Prostate gland (tissue), 2 donors: ENCODE data around the gene PRDM16. TPM values are rescaled to one million over a fixed set of nuclear protein-coding genes. Genes with fewer than 3 reads are reported as not detected.

Experiments
- DNase-seq: peaks from one replicate; pipeline ENCODE4 v3.0.0-alpha.2; 2019; ENCODE audit warnings: low spot score
- H3K27ac ChIP-seq, 2 donors: fragments of 200-600 bp; sonication (generic); 2 replicates each; pipeline ENCODE4 v1.5.1; 2017 to 2019
- H3K27me3 ChIP-seq: fragments of 200-600 bp; sonication (generic); replicated peaks from 2 replicates; pipeline ENCODE4 v1.5.1; 2019; ENCODE audit not compliant: insufficient read depth
- H3K36me3 ChIP-seq, 2 donors: fragments of 200-600 bp; sonication (generic); 1 replicate in 1 of 2; 2 replicates in 1 of 2; pipeline versions ENCODE4 v1.5.1 to v1.8.1; 2017 to 2019
- H3K4me1 ChIP-seq: fragments of 200-600 bp; sonication (generic); replicated peaks from 2 replicates; pipeline ENCODE4 v1.5.1; 2019
- H3K4me3 ChIP-seq, 2 donors: fragments of 200-600 bp; sonication (generic); 2 replicates each; pipeline ENCODE4 v1.5.1; 2017 to 2019
- H3K9me3 ChIP-seq: fragments of 200-600 bp; sonication (generic); 2 replicates; pipeline ENCODE4 v1.5.1; 2017
- POLR2A ChIP-seq: fragments of 450-650 bp; IDR thresholded peaks from one replicate; pipeline ENCODE4 v1.6.1; 2016; ENCODE audit warnings: antibody characterized with exemption, mild to moderate bottlenecking
- POLR2AphosphoS5 ChIP-seq: sonication (generic); formaldehyde crosslinking; IDR thresholded peaks from one replicate; pipeline ENCODE4 v1.6.1; 2017; ENCODE audit warnings: antibody characterized with exemption
- WGBS: methylation state at CpG from one replicate; pipeline ENCODE4 v1.1.5; 2018; 5-methylcytosine and 5-hydroxymethylcytosine counted together
- intact Hi-C: fragments of 100-400 bp; cut with DNase I; formaldehyde crosslinking; loops from one replicate; pipeline ENCODE4 v1.14.2; 2022
- total RNA-seq, 2 donors: library from RNA; depleted of rRNA; stranded (reverse); fragments of >200 nt; gene quantifications; one replicate each; pipeline ENCODE4 v1.1.0, GENCODE V29; 2016
- TF ChIP-seq, protein P1 (sequence below), 4 experiments: fragments of 200-600 bp in 2 of 4; fragments of 450-650 bp in 2 of 4; sonication (generic) in 2 of 4; IDR thresholded peaks; 1 replicate in 3 of 4; 2 replicates in 1 of 4; pipeline ENCODE4 v1.5.1; 2016 to 2019; ENCODE audit warnings: antibody characterized with exemption in 4 of 4, mild to moderate bottlenecking in 2 of 4, moderate library complexity in 2 of 4

The PRDM16 gene
- total RNA-seq, 2 donors from 2014 or later, result 0.23 to 6.5 TPM

DNA sequence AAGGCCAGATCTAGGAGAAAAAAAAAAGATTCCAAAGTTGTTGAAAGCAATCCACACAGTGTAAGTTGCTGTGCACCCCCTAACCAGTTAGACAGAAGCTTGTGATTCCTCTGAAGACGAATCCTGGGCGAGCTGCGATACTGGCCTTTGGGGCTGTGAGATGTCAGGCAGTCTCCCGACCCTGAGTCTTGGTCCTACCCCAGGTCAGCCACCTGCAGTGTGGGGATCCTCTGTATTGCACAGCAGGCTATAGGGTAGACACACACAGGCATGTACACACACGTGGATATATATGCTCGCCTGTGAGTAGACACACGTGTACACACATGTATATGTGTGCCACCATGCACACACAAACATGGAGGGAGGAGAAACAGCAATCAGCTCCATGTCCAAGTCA is 34.8 kb upstream of the PRDM16 start:
- intact Hi-C loops, result no loop called here
- TF ChIP-seq POLR2A (no peak), POLR2AphosphoS5 (no peak)
- TF ChIP-seq, protein P1, sequence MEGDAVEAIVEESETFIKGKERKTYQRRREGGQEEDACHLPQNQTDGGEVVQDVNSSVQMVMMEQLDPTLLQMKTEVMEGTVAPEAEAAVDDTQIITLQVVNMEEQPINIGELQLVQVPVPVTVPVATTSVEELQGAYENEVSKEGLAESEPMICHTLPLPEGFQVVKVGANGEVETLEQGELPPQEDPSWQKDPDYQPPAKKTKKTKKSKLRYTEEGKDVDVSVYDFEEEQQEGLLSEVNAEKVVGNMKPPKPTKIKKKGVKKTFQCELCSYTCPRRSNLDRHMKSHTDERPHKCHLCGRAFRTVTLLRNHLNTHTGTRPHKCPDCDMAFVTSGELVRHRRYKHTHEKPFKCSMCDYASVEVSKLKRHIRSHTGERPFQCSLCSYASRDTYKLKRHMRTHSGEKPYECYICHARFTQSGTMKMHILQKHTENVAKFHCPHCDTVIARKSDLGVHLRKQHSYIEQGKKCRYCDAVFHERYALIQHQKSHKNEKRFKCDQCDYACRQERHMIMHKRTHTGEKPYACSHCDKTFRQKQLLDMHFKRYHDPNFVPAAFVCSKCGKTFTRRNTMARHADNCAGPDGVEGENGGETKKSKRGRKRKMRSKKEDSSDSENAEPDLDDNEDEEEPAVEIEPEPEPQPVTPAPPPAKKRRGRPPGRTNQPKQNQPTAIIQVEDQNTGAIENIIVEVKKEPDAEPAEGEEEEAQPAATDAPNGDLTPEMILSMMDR (IDR thresholded peaks at IDR 0.05), result no peak
- H3K27me3 ChIP-seq, result peaks cover 30% of the 10 kb centered on the region
- no peak overlapping the region for H3K4me3 ChIP-seq
- DNase-seq, result no peak
- no peaks in the 10 kb centered on the region for H3K9me3 ChIP-seq
- H3K27ac ChIP-seq, result no peak overlapping the region
- no peaks in the 10 kb centered on the region for H3K36me3 ChIP-seq
- 93% methylated on average over 7 of the region's 7 CpGs for WGBS
- H3K4me1 ChIP-seq, result no peaks in the 10 kb centered on the region

DNA sequence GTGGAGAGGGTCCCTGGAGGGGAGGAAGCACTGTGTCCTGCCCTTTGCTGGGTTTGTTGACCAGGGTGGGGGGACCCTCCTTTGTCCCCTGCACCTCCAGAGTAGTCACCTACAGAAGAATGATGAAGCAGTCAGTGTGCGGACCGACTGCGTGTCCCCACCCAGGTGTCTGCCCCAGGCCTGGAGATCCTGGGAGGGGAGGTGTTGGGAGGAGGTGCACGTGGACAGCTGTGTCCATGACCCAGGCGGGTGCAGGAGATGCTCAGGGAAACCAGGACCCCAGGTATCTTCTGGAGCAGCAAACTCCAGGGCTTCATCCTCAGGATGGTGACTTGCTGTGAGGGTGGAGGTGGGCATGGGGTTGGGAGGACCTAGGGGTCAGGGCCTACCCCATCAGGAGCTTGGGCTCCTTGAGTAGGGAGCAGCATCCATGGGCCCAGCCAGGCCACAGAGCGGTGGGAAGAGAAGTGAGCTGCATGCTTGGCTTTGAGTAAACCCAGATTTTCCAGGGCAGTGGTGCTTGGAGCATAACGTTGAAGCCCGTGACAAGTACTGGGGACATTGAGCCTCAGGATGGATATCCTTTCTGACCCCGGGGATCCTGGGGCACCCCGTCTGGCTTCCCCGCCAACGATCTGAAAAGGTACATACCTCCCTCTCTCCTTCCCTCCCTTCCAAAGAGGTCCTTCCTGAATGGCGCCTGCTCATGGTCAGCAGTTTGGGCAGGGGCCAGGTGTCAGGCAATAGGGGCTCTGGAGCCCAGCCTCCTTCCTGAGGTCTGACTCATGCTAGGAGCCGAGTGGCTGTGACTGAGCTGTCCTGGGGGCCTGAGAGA is 34.1 kb upstream of the PRDM16 start:
- H3K4me1 ChIP-seq, result no peaks in the 10 kb centered on the region
- DNase-seq, result no peak
- TF ChIP-seq POLR2A, result no peak
- TF ChIP-seq POLR2AphosphoS5, result no peak
- TF ChIP-seq, protein P1 (IDR thresholded peaks at IDR 0.05), result no peak
- no peaks in the 10 kb centered on the region for H3K9me3 ChIP-seq
- 85% methylated on average over 14 of the region's 14 CpGs for WGBS
- intact Hi-C loops, result no loop called here
- no peaks in the 10 kb centered on the region for H3K36me3 ChIP-seq
- H3K27ac ChIP-seq, result no peak overlapping the region
- H3K27me3 ChIP-seq, result peaks cover 24% of the 10 kb centered on the region
- no peak overlapping the region for H3K4me3 ChIP-seq

DNA sequence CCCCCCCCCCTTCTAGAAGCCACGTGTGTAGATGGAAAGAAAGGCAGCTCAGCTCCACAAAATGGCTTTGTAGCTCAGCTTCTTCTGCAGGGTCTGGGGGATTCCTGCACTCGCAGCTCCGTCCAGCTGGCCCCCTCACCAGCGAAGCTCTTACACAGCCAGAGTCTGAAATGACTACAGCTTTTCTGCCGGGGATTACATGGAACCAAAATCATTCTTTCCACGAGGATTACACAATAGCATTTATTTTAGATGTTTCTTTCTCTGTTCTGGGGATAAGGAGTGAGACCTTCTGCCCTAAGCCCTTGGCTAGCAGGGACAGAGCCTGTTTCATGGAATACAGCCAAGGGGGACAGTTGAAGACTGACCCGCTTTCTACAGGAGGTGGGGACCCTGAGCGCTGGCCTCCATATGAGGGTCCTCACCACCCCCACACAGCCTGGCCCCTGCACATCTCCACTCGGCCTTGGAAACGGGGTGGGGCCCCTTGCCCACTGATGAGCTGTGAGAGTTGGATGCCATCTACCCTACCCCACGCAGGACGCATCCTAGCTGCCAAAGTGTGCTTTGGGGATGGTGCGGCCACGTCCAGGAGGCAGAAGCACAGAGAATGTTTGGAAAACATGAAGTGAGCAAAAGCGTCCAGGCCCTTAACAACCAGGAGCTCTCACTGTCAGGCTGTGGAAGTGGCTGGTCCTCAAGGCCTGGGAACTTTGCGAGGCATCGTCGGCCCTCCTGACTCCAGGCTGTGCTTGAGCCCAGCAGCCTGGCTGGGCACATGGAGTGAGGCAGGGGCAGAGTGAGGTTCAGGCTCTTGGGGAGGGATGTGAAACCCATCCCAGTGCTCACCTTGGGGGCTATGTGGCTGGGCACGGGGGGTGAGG is 33.2 kb upstream of the PRDM16 start:
- no peak overlapping the region for H3K27ac ChIP-seq
- TF ChIP-seq POLR2AphosphoS5 (no peak), POLR2A (no peak)
- TF ChIP-seq, protein P1 (IDR thresholded peaks at IDR 0.05), result no peak
- DNase-seq, result no peak
- 83% methylated on average over 19 of the region's 19 CpGs for WGBS
- no peak overlapping the region for H3K4me3 ChIP-seq
- no peaks in the 10 kb centered on the region for H3K9me3 ChIP-seq
- intact Hi-C loops, result no loop called here
- no peaks in the 10 kb centered on the region for H3K4me1 ChIP-seq
- no peaks in the 10 kb centered on the region for H3K36me3 ChIP-seq
- H3K27me3 ChIP-seq, result peaks cover 19% of the 10 kb centered on the region

DNA sequence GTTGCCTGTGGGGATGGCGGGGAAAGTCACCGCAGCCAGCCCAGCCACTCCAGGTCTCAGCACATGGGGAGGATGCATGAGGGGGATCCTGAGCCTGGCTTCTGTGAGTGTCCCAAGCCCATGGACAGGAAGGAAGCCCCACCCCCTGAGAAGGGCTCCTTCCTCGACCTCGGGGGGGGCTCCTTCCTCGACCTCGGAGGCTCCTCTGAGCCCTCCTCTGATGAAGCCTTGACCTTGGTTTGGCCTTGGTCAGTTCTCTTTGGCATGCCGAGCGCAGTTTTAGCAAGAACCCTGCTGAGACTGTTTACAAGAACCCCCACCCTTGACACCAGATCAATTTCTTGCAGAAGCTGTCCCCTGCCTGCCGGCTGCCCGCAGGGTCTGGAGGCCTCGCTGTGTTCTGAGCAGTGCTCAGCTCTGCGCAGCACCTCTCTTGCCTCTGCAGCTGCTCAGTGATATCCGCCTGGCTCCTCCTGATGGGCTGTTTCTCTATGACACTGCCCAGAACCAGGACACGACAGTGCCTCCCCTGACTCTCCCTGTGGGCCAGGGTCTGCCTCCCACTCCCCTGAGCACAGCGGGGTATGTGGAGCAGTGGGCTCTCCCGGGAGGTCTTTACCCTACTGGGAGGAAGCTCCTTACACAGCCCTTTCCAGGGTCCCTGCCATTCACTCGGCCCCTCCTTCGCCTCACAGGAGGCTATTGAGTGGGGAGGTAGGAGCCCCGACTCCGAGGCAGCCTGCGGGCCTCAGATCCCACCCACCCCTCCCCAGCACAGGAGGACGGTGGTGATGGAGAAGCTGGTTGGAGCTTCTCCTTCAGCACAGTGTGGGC is 32.3 kb upstream of the PRDM16 start:
- DNase-seq, result no peak
- no peak overlapping the region for H3K4me3 ChIP-seq
- intact Hi-C loops, result no loop called here
- peaks cover 13% of the 10 kb centered on the region for H3K27me3 ChIP-seq
- H3K27ac ChIP-seq, result no peak overlapping the region
- no peaks in the 10 kb centered on the region for H3K4me1 ChIP-seq
- WGBS, result 69% methylated on average over 22 of the region's 22 CpGs
- no peaks in the 10 kb centered on the region for H3K9me3 ChIP-seq
- H3K36me3 ChIP-seq, result no peaks in the 10 kb centered on the region
- no peak for TF ChIP-seq POLR2AphosphoS5
- no peak for TF ChIP-seq POLR2A
- TF ChIP-seq, protein P1 (IDR thresholded peaks at IDR 0.05), result no peak
